Erythroblast (primary cell): Measurements from ENCODE around the gene ANKFN1.

ENCODE experiments used
- GATA1 ChIP-seq: IDR thresholded peaks from 2 replicates; pipeline ENCODE4 v1.6.1; 2011; ENCODE audit warnings: low read depth, mild to moderate bottlenecking, control low read depth, low read length, moderate library complexity
- POLR2A ChIP-seq: IDR thresholded peaks from 2 replicates; pipeline ENCODE4 v1.6.1; 2011; ENCODE audit warnings: mild to moderate bottlenecking, low read length

DNA sequence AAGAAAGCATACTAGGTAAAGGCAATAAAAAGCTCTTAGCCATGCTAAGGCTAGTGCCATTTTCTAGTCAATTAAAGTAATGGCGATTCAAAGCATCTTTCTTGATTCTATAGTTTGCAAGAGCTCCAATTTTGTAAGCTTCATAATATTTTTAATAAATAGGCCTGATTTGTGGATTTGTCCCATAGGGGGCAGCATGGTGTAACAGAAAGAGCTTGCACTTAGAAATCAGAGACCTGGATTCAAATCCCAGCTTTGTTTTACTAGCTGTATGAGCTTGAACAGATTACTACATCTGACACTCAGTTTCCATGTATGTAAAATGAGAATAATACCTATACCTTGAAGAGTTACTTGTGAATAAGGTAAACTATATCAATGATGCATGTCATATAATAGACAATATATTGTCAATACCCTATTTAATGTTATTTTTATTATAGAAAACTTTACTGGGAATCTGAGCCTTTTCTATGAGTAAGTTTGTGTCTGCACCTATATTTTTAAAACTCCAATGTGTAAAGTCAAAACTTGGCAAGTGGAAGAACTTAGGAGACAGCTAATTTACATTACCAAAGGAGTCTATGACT lies 346.6 kb downstream of the ANKFN1 start:
- TF ChIP-seq POLR2A (no peak), GATA1 (no peak)
